Measurements from ENCODE around the gene JUN. TPM values are rescaled to one million over a fixed set of nuclear protein-coding genes. Genes with fewer than 3 reads are reported as not detected.
"Not testable (repeated sequence)": the region's sequence is repeated elsewhere in the genome, so short reads cannot be mapped to it uniquely, and the experiment has no call there.

JUN gene
- total RNA-seq, 4 donors from 2014 or later, result 77.7 to 126 (median 111) TPM

DNA sequence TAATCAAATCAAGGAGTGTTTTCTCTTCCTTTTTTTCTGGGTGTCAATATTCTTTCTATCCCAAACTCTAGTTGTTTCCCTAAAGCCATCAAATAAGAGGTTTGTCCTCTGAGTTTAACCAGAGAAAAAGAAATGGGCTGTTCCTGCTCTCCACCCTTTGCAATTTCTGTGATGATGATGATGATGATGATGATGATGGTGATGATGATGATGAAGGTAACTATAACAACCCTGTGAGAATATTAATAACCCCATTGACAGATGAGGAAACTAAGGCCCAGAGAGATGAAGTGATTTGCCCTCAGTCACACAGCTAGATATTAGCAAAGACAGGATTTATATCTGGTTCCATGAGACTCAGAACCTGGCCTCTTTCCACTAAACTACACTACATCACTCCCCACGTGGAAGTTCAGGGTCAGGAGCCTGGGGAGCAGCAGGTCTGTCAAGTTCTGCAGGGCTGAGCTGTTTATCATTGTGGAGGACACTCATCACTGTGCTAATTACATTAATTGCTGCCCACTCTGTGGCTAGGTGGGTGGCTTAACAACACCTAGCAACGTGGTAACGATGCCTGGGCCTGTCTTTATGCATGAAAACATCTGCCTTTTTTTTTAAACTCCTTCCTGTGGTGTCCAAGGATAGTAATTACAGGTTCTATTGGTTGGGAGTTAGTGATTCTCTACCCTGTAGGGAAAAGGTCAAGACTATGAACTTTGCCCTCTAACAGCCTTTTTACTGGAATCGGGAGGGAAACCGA is 19.0 kb upstream of the JUN start:
- no peaks in the 10 kb centered on the region for H3K4me1 ChIP-seq
- intact Hi-C loops (cut with DNase I), result no loop called here
- H3K4me3 ChIP-seq, result no peak overlapping the region
- H3K36me3 ChIP-seq, result no peaks in the 10 kb centered on the region
- H3K27me3 ChIP-seq, result no peaks in the 10 kb centered on the region
- DNase-seq (ENCODE audit: extremely low spot score), result no peak
- H3K9me3 ChIP-seq, result no peaks in the 10 kb centered on the region
- WGBS, result 72% methylated on average over 5 of the region's 5 CpGs
- no peak for TF ChIP-seq POLR2A (IDR thresholded peaks at IDR 0.05; ENCODE audit: low read depth)
- no peak for TF ChIP-seq EP300 (IDR thresholded peaks at IDR 0.05)
- TF ChIP-seq POLR2AphosphoS5 (IDR thresholded peaks at IDR 0.05), result no peak
- TF ChIP-seq CTCF (IDR thresholded peaks at IDR 0.05), result no peak
- H3K27ac ChIP-seq (replicated peaks in 1 of 4), result no peak overlapping the region

DNA sequence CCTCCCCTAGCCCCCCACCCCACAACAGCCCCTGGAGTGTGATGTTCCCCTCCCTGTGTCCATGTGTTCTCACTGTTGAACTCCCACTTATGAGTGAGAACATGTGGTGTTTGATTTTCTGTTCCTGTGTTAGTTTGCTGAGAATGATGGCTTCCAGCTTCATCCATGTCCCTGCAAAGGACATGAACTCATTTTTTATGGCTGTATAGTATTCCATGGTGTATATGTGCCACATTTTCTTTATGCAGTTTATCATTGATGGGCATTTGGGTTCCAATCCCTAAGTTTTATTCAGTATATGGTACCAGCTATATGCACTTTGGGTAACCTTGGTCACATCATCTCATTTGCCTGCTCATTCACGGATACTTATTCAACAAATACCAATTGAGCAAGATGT is 17.4 kb upstream of the JUN start:
- H3K27ac ChIP-seq (replicated peaks in 1 of 4); intact Hi-C loops (cut with DNase I); H3K27me3 ChIP-seq; H3K4me3 ChIP-seq; DNase-seq (ENCODE audit: extremely low spot score); H3K4me1 ChIP-seq; H3K36me3 ChIP-seq; H3K9me3 ChIP-seq: not testable (repeated sequence)
- 92% methylated on average over 1 of the region's 1 CpG for WGBS

DNA sequence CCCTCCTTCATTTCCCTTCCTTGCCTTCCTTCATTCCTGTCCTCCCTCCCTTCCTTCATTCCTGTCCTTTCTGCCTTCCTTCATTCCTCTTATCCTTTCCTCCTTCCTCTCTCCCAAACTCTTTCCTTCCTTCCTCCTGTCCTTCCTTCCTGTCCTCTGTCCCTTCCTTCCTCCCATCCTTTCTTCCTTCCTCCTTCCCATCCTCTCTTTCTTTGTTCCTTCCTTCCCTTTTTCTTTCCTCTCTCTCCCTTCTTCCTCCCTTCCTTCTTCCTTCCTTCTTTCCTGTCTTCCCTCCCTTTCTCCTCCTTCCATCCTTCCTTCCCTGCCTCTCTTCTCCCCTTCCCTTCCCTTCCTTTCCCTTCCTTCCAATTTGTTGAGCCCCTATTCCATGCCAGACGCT is 15.8 kb upstream of the JUN start:
- no peak for TF ChIP-seq CTCF (IDR thresholded peaks at IDR 0.05)
- no peak for DNase-seq (ENCODE audit: extremely low spot score)
- H3K4me3 ChIP-seq, result no peak overlapping the region
- H3K9me3 ChIP-seq, result no peaks in the 10 kb centered on the region
- WGBS, result 90% methylated on average over 1 of the region's 1 CpG
- no peak overlapping the region for H3K27ac ChIP-seq (replicated peaks in 1 of 4)
- H3K4me1 ChIP-seq, result no peaks in the 10 kb centered on the region
- intact Hi-C loops (cut with DNase I), result no loop called here
- no peaks in the 10 kb centered on the region for H3K36me3 ChIP-seq
- H3K27me3 ChIP-seq, result no peaks in the 10 kb centered on the region

DNA sequence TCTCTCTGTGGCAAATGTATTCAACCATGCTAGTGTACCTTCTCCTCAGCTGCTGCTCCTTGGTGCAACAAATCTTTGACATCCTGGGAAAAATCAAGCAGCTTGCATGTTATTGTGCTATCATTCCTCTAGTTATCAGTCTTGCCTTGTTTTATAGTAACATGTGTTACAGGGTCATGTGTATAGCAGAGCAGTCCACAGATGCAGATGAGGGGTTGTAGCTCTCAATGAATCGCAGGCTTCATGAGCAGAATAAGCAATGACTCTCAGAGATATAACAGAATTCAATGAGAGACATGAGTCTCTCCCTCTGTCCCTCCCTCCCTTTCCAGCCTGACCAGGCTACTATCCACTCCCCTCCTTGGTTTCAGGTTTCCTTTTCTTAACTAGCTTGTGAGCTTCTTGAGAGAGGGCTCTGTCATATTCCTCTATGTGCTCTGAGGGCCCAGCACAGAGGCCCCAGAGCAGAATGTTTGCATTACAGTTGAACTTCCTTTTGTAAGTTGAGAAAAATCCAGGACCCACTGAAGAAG is 15.1 kb upstream of the JUN start:
- TF ChIP-seq CTCF (IDR thresholded peaks at IDR 0.05), result no peak
- TF ChIP-seq POLR2A (IDR thresholded peaks at IDR 0.05; ENCODE audit: low read depth), result no peak
- no peak for TF ChIP-seq POLR2AphosphoS5 (IDR thresholded peaks at IDR 0.05)
- TF ChIP-seq EP300 (IDR thresholded peaks at IDR 0.05), result no peak
- intact Hi-C loops (cut with DNase I), result no loop called here
- Histone ChIP-seq H3K4me3 (no peak overlapping the region), H3K27ac (replicated peaks in 1 of 4) (no peak overlapping the region), H3K9me3 (no peaks in the 10 kb centered on the region), H3K27me3 (no peaks in the 10 kb centered on the region), H3K4me1 (no peaks in the 10 kb centered on the region), H3K36me3 (no peaks in the 10 kb centered on the region)
- 79% methylated on average over 1 of the region's 1 CpG for WGBS
- DNase-seq (ENCODE audit: extremely low spot score), result no peak

- Histone ChIP-seq H3K4me1 (no peaks in the 10 kb centered on the region), H3K36me3 (no peaks in the 10 kb centered on the region), H3K27ac (replicated peaks in 1 of 4) (no peak overlapping the region), H3K4me3 (no peak overlapping the region), H3K9me3 (no peaks in the 10 kb centered on the region), H3K27me3 (no peaks in the 10 kb centered on the region)
- intact Hi-C loops (cut with DNase I), result no loop called here
- TF ChIP-seq EP300 (IDR thresholded peaks at IDR 0.05) (no peak), POLR2AphosphoS5 (IDR thresholded peaks at IDR 0.05) (no peak), POLR2A (IDR thresholded peaks at IDR 0.05; ENCODE audit: low read depth) (no peak), CTCF (IDR thresholded peaks at IDR 0.05) (no peak)
- no peak for DNase-seq (ENCODE audit: extremely low spot score)
These were observed 12.6 kb upstream of the JUN start for GRCh38 chr1:58796416-58796815.

Measured in esophagus muscularis mucosa (tissue), 4 donors.